ENCODE data around the gene SAMD1.

DNA sequence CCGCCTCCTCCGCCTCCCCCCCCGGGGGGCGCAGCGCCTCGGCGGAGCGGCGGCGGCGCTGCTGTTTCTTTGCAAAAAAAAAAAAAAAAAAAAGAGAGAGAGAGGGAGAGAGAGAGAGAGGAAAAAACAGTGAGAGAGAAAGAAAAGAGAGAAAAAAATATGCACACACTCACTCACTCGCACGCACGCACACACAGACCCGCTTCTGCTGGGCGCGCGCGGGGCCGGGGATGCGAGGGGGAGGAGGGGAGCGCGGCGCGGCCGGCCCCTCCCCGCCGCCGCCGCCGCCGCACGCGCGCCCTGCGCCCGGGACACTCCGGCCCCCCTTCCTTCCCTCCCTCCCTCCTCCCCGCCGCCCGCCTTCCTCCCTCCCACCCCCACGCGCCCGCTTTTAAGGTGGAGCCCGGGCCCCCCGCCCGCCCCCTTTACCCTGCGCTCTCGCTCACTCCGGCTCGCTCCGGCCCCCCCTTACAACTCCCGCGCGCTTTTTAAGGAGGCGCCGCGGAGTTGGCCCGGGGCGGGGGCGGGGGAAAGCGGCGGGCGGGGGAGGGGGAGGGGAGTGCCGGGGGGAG, at the start of gene SAMD1:
- TF ChIP-seq, protein P1, sequence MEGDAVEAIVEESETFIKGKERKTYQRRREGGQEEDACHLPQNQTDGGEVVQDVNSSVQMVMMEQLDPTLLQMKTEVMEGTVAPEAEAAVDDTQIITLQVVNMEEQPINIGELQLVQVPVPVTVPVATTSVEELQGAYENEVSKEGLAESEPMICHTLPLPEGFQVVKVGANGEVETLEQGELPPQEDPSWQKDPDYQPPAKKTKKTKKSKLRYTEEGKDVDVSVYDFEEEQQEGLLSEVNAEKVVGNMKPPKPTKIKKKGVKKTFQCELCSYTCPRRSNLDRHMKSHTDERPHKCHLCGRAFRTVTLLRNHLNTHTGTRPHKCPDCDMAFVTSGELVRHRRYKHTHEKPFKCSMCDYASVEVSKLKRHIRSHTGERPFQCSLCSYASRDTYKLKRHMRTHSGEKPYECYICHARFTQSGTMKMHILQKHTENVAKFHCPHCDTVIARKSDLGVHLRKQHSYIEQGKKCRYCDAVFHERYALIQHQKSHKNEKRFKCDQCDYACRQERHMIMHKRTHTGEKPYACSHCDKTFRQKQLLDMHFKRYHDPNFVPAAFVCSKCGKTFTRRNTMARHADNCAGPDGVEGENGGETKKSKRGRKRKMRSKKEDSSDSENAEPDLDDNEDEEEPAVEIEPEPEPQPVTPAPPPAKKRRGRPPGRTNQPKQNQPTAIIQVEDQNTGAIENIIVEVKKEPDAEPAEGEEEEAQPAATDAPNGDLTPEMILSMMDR (IDR thresholded peaks at IDR 0.05; ENCODE audit: insufficient read depth, low read depth, low read length): no peak
- TF ChIP-seq EZH2 (IDR thresholded peaks at IDR 0.05; ENCODE audit: insufficient read depth, low read length): no peak

Data from astrocyte (in vitro differentiated cells and primary cell).